NOMO-1 (cell line): ENCODE results near the gene CCDC138.

ENCODE experiments used
- DNase-seq, 2 experiments: peaks; one replicate each; lab custom pipeline; 2025; ENCODE audit not compliant: unreplicated experiment in 2 of 2; lab: John Stamatoyannopoulos, UW

CCDC138 gene

DNA sequence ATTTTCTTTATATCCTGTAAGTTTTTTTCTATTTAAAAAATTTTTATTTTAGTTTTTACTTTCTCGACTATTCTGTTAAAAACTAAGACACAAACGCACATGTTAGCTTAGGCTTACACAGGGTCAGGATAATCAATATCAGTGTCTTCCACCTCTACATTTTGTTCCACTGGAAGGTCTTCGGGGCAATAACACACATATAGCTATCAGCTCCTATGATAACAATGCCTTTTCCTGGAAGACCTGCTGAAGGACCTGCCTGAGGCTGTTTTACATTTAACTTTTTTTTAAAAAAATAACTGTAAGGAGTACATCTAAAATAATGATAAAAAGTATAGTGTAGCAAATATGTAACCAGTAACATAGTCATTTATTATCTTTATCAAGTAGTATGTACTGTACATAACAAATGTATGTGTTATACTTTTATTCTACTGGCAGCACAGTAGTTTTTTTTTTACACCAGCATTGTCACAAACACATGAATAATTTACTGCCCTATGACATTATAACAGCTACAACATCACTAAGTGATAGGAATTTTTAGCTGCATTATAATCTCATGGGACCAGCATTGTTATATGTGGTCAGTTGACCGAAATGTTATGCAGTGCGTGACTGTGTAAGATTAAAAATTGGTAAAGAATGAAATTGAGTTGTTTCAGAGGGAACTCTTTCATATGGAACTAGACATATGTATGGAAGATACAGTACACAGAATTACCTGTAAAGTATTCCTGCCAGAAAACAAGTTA, 37.9 kb downstream of the CCDC138 start:
- DNase-seq = no peak

DNA sequence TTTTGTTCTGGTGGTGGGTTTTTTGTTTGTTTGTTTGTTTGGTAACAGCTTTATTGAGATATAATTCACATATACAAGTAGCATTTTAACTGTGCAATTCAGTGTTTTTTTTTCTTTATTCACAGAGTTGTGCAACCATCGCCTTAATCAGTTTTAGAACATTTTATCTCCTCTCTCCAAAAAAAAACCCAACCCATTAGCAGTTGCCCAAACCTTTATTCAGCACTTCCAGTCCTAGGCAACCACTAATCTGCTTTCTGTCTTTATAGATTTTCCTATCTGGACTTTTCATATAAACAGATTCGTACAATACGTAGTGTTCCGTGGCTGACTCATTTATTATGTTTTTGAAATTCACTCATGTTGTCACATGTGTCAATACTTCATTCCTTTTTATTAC, 38.7 kb downstream of the CCDC138 start:
- no peak for DNase-seq

- DNase-seq = no peak
Observed at GRCh38 chr2:108825736-108826135, 39.2 kb downstream of the CCDC138 start.

DNA sequence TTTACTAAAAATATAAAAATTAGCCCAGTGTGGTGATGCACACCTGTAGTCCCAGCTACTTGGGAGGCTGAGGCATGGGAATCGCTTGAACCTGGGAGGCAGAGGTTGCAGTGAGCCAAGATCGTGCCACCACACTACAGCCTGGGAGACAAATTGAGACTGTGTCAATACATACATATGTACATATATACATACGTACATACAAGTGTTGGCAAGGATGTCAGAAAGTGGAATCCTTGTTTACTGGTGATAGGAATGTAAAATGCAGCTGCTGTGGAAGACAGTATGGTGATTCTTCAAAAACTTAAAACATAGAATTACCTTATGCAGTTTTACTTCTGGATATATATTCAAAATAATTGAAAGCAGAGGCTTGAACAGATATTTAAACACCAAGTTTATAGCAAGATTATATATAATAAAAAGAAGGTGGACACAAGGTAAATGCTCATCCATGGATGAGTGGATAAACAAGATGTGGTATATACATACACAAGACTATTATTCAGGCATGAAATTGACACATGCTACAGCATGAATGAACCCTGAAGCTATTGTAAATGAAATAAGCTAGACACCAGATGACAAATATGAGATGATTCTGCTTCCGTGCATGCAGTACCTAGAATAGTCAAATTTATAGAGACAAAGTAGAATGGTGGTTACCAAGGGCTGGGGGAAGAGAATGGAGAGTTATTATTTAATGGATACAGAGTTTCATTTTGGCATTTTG, 43.2 kb downstream of the CCDC138 start:
- no peak for DNase-seq

DNA sequence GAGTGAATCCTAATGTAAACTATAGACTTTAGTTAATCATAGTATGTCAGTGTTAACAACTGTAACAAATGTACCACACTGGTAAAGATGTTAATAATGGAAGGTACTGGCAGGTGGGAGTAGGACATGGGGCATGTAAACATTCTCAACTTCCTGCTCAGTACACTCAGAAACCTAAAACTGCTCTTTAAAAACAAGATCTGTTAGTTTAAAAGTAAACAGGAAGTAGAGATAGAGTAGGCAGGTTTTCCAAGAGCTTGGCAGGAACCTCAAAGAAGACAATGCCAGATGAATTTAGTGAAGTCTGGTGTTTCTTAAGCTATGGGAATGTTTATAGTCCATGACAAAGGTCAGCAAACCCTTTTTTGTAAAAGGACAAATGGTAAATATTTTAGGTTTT, 46.6 kb downstream of the CCDC138 start:
- DNase-seq = no peak

DNA sequence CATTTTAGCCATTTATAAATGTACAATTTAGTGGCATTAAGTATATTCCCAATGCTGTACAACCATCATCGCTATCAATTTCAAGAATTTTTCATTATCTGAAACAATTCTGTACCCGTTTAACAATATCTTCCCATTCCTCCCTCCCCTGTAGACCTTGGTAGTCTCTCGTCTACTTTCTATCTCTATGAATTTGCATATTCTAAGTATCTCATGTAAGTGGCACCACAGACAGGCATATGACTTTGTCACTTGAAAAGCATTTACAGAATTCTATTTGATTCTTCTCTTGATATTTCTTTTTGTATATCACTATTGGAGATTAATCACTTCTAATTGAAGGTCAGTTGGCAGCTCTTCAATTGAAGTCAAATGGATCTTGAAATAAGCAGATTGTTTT, 48.0 kb downstream of the CCDC138 start:
- DNase-seq = no peak

GRCh38 chr2:108835040-108835439, 48.5 kb downstream of the CCDC138 start:
- DNase-seq = no peak

GRCh38 chr2:108837198-108837597, 50.6 kb downstream of the CCDC138 start:
- DNase-seq = no peak

- DNase-seq = no peak
Observed at GRCh38 chr2:108841506-108841905, 54.9 kb downstream of the CCDC138 start.

DNA sequence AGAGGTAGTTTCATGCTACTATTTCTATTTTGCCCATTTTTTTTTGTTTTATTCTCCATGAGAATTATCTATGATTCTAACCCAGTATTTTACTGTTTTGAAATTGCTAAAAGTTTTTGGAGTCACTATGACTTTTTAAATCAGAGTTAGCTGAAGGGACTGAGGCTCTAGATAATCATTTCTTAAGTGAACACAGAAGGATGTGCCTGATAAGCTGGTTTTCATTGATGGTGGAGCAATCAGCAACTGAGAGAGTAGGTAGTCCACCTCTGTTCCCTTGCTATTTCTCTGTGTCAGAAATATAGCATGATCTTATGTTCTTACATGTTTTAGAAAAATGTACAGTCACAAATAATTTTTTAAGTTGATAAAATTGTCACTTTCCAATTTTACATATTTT, 59.4 kb downstream of the CCDC138 start:
- no peak for DNase-seq

DNA sequence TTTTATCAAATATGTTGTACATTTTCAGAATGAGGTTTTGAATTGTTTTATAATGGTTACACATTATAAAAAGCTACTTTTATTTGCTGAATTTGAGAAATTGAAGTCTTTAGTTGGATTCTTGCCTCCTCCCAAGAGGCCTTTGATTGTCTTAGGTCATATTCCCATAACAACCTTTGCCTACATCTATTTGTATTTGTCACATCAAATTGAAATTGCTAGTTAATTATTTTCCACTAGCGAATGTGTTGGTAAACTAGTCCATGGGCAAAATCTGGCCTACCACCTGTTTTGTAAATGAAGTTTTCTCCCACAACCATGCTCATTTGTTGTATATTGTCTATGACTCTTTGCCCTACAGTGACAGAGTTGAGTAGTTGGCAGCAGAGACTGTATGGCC, 60.4 kb downstream of the CCDC138 start:
- no peak for DNase-seq

GRCh38 chr2:108852375-108852774, 65.8 kb downstream of the CCDC138 start:
- DNase-seq = no peak

GRCh38 chr2:108853421-108853820, 66.8 kb downstream of the CCDC138 start:
- no peak for DNase-seq

GRCh38 chr2:108854484-108854883, 67.9 kb downstream of the CCDC138 start:
- no peak for DNase-seq

DNA sequence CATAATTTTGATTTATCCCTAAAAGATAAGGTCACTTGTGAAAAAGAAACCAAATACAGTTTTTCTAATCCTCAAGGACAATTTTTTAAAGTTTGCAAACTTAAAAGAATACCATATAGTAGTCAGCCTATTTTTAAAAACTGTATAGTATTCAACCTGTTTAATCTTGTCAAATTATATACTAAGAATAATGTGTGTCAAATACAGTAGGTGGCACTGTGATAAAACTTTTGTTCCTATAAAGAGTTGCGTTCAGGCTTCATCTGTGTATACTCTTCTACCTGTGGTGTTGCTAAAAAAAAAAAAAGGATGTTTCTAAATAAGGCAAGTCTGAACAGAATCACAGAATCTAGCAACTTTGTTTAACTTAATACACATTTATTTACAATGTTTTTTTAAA, 68.6 kb downstream of the CCDC138 start:
- no peak for DNase-seq

DNA sequence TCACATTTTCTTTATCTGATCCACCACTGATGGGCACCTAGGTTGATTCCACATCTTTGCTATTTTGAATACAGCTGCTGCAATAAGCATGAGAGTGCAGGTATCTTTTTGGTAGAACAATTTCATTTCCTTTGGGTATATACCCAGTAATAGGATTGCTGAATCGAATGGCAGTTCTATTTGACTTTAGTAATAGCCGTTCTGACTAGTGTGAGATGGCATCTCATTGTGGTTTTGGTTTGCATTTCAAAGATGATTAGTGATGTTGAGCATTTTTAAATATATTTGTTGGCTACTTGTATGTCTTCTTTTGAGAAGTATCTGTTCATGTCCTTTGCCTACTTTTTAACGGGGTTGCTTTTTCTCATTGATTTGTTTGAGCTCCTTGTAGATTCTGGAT, 72.3 kb downstream of the CCDC138 start:
- DNase-seq = no peak

GRCh38 chr2:108866041-108866440, 79.5 kb downstream of the CCDC138 start:
- no peak for DNase-seq

- no peak for DNase-seq
Observed at GRCh38 chr2:108868911-108869310, 82.3 kb downstream of the CCDC138 start.

- no peak for DNase-seq
Observed at GRCh38 chr2:108869542-108869941, 83.0 kb downstream of the CCDC138 start.

DNA sequence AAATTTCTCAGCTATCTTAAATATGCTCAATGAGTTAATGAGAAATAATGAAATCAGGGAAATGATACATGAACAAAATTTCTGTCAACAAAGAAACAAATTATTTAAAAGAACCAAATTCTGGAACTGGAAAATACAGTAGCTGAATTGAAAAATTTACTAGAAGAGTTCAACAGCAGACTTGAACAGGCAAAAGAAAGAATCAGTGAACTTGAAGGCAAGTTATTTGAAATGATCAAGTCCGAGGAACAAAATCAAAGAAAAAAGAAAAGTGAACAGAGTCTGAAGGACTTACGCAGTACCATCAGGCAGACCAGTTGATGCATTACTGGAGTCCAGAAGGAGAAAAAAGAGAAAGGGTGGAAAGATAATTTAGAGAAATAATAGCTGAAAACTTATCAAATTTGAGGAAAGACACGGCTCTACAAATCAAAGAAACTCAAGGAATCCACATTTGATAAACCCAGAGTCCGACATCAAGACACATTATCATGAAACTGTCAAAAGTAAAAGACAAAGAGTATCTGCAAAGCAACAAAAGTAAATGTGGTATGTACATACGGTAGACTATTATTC, 83.6 kb downstream of the CCDC138 start:
- DNase-seq = no peak

DNA sequence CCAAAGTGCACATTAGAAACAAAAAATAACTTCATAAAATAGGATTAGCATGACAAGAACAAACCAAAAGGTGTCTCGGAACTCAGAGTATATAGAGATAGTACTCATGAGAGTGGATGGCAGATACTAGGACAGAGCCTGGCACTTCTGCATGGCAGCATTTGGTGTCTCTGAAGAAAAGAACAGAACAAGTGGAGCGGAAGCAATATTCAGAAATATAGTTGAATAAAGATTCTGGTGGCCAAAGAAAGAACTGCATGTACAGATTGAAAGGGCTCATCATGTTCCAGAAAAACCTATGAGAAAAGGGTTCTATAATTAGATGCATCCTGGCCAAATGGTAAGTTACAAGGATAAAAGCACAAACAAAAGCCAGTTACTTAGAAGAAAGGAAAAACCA, 90.9 kb downstream of the CCDC138 start:
- DNase-seq = no peak

- DNase-seq = no peak
Observed at GRCh38 chr2:108878276-108878675, 91.7 kb downstream of the CCDC138 start.
